ENCODE data around the gene CHRNB4.
"Not testable (repeated sequence)": the region's sequence is repeated elsewhere in the genome, so short reads cannot be mapped to it uniquely, and the experiment has no call there.

Gene CHRNB4, protein sequence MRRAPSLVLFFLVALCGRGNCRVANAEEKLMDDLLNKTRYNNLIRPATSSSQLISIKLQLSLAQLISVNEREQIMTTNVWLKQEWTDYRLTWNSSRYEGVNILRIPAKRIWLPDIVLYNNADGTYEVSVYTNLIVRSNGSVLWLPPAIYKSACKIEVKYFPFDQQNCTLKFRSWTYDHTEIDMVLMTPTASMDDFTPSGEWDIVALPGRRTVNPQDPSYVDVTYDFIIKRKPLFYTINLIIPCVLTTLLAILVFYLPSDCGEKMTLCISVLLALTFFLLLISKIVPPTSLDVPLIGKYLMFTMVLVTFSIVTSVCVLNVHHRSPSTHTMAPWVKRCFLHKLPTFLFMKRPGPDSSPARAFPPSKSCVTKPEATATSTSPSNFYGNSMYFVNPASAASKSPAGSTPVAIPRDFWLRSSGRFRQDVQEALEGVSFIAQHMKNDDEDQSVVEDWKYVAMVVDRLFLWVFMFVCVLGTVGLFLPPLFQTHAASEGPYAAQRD
- 0 reads per million in 2 donors for total RNA-seq

DNA sequence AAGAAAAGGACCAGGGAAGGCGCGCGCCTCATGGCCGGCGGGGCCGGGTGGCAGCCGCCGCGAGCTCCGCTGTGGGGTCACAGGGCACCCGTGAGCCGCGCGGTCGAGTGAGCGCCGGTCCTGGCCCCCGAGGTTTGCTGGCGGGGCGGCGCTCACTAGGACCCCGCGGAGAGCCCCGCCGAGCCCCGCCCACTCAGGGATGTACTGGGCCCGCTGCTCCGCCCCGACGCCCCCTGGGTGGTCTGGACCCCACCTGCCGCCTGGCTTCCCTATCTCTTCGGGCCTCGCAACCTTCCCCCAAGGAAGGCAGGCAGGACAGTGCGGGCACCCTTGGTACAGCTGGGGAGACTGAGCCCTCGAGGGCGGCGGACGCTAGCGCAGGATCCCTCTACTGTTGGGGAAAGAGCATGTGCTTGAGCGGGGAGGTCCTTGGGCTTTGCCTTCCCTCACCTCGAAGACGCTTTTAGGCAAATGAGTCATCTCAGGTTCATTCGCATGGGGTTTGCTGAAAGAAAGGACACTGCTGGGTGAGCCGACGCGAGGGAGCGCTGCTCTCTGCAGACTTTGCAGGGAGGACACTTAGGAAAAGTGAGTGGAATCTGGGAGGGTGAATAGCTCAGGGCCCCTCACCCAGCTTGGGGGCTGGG lies at the start of gene CHRNB4:
Gene CHRNB4 (minus strand): TSS at position 109 of the 647 bp plus-strand sequence. CDS start 77 bp downstream, at position 32.
- DNase-seq, result no peak

DNA sequence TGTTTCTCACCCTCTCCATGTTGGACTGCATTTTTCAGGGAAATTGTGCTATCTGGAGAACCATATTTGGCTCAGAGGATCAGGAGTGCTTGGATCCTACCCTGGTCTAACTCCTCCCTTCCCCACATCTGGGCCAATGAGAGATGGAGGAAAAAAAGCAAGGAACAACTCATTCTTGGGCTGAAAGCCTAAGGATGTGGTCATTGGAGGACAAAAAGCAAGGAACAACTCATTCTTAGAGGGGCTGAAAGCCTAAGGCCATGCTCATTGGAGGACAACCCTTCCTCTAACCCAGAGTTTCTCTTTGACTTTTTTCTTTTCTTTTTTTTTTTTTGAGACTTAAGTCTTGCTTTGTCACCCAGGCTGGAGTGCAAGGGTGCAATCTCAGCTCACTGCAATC lies 48.6 kb upstream of the CHRNB4 start:
- no peak for DNase-seq

DNA sequence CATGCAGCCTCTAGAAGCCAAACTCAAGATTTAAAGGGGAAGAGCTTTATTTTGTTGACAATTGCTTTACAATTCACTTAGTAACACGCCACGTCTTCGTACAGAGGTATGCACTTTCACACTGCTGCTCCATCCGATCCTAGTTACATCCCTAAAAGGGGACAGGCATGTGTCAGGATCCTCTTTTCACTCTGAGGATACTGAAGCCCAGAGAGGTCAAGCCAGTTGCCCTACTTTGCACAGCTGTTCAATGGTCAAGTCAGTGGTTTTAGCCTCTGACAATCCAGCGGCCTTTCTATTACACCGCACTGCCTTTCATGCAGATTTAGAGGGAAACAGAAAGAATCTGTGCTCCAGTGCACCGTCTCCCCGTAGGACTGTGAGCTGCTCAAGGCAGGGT lies 44.9 kb upstream of the CHRNB4 start:
- DNase-seq, result no peak

DNA sequence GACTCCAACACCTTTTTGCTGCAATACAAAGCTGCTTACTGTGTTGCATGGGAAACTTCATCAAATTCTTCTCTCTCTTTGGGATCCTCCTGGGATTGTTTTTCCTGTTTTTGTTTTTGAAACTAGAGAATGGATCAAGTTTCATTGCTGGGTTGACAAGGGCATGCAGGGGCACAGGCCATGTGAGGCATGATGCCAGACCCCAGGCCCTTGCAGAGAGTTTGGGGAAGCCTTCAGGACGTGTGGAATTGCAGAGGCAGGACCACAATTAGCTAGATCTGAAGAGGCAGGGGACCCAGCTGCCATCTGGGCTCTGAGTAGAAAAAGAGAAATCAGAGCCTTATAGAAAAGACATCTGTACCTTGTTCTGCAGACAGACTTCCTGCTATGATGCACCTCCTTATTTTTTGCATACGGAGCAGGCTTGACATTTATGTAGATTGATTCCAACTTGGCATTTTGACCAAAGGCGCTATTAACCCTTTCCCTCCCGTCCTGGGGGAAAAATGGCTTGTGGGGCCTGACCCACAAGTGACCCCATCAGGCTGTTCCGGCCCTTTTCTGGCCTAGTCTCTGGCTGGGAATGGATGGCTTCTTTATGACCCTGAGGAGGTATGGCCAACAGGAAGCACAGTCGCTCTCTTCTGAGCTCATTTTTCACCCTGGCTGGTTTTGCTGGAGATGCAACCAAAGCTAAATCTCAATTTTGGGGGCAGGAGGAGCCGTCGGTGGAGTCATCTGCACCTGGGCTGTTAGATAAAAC lies 44.3 kb upstream of the CHRNB4 start:
- DNase-seq, result no peak

DNA sequence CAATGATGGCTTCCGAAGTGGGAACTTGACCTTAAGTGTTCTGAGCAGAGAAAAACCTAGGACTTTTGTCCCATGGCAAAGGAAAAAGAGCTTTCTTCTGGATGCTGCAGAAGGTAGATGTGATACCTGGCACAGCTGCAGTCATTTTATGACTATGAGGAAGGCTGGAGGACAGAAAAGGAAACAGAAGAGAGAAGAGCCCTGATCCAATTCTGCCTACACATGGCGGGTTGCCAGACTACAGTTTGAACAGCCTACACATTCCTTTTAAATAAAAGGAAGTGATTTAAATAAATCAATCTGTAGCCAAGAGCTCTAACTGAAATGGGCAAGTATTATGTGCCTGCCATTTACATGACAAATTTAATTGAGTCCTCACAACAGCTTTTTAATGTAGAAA lies 43.6 kb upstream of the CHRNB4 start:
- DNase-seq, result no peak

DNA sequence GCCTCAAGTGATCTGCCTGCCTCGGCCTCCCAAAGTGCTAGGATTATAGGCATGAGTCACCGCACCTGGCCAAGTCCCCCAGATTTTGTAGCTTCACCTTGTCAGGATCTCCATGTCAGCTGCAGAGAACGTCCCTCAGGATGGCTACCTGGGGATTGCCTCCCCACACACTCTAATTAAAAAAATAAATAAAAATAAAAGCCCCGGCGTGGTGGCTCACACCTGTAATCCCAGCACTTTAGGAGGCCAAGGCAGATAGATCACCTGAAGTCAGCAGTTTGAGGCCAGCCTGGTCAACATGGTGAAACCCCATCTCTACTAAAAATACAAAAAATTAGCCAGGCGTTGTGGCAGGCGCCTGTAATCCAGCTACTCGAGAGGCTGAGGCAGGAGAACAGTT lies 42.6 kb upstream of the CHRNB4 start:
- not testable (repeated sequence) for DNase-seq

DNA sequence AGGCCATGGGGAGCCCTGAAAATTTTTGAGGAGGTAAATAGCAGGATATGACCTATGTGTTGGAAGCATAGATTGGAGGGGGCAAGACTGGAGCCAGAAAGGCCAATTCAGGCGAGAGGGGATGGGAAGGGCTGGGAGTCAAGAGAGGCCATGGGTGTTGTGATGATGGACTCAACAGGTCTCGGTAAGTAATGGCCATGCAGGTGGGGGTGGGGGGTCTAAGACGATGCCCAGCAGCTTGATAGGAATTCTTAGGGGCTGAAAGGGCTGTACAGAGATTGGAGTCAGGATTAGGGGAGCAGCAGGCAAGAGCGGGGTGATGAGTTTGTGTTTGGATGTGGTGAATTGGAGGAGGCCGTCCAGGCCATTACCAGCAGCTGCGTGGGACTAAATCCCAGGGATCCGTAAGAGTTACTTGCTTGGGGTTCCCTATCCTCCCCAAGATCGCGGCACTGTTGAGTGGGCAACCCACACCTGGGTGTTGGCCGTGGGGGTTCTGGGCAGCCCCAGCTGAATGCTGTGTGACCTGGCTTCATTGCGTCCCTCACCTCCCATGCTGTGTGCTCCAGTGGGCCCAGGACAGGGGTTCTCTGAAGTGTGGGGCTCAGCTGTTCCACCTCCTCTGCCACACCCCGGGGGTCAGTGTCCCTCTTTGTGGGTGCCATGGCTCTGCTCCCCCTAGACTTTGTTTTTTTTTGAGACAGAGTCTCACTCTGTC lies 41.8 kb upstream of the CHRNB4 start:
- DNase-seq, result no peak

DNA sequence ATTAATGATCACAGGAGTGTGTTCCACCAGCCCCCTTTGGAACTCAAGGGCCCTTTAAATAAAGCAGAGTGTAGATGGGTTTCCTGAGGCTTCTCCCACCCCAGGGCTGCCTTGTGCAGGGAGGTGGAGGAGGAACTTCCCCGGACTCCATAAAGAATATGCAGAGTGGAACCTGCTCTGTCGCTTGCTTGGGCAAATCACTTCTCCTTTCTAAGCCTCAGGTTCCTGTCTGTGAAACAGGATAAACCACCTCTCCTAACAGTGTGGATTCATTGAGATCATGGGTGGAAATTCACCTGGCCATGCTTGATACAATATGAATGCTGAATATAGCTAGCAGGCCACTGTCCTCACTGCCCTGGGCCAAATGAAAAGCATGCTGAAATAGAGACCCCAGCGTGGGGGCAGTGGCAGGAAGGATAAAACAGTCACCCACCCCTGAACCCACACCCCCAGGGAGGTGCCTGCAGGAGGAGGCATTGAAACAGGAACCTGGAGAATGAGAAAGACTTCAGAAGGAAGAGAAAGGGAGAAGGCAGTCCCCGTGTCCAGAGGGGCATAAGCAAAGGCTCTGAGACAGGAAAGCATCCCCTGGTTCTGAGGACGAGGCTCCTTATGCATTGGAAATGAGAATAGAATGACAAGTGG lies 41.1 kb upstream of the CHRNB4 start:
- DNase-seq, result no peak

DNA sequence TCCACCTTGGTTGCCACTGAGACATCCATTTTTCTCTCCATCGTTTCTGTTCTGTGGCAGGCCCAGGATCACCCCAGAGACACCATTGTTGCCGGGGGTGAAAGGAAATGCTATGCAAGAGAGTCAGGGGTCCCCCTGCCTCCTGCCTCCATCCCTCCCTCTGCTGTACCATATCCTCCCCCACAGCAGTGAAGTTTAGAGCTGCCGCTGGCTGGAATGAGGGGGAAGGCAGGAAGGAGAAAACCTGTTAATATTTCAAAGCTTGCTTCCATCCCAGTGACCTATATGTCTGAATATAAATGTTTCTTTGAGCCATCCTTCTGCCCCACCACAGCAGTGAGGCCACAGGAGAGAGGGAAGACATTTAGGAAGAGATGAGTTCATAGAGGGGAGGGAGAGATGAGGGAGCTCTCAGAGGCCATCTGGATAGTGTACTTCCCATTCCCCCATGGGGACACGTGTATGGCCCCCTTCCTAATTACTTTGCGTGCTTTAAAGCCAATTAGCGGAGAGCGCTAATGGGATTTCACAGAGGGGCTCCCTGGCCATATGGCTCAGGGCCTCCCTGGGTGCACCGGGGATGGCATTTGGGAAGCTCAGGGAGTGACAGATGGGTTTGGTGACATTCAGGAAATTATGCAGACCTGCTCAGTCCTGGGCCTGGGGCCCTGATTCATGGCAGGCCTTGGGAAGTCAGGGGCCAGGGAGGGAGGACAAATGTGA lies 40.4 kb upstream of the CHRNB4 start:
- no peak for DNase-seq

DNA sequence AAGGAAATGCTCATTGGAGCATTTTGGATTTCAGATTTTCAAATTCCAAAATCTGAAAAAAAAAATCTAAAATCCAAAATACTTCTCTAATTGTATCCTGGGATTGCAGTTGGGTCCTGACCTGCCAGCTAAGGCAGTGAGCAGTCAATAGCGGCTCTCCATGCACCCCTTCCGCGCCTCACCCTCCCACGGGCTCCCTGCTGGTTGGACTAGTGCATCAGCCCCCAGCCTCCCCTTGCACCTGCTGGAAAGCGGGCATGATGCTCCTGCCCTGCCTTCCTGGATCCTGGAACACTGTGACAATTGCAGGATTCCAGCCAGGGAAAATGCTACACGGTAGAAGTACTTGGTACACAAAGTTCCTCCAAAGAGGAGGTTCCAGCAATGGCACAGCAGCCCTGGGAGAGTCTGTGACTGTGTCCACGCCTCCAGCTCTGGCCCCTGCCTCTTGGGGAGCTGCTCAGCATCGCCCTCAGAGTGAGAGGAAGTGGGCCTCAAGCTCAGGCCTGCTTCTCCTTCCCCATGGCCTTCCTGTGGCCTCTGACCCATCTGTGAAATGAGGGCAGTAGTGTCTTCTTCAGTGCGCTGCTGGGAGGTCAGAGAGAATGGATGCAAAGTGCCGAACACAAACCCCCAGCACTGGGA lies 39.5 kb upstream of the CHRNB4 start:
- no peak for DNase-seq

DNA sequence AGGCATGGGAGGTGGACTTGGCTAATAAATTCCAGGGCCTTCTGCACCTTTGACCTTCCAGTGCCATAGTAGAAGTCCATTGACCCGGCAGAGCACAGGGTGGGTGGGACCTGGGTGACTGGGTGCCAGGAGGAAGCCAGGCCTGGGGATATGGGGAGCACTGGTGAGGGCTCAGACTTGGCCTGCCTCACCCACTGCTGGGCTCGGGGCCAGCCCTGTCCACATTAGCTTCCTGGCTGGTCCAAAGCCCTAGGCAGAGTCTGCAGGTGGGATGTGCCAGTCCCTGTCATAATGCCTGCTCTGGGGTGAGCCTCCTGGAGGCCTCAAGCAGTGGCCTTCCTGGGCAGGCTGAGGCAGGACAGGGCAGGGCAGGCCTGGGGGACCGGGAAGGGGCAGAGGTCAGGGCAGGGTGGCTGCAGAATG lies 38.1 kb upstream of the CHRNB4 start:
- DNase-seq, result no peak

DNA sequence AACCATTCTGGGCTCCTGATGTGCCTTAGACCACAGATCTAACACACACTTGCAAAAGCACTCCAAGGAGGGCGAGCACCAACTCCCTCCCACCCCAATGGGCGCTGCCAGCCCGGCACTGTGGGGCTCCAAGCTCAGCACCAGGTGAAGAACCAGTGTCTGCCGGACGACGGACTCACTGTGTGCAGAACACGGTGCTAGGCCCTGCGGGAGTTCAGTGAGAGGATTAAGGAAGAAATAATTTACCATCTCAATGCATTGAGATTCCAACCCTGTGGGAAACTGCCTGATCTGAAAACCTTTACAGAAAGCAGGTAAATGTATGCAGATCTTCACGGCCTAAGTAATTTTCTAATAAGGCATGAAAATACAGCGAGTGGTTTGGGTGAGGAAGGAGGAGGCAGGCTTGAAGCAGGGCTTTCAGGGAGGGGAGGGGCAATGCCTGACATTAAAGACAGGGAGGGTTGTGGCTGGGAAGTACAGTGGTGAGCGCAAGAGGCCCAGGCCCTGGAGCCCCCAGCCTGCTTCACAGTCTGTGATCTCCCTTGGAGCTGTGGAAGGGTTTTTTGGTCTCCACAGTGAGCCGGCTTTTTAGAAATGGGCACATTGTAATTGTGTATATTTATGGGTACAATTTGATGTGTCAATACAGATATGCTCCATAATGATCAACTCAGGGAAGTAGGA lies 35.6 kb upstream of the CHRNB4 start:
- no peak for DNase-seq

DNA sequence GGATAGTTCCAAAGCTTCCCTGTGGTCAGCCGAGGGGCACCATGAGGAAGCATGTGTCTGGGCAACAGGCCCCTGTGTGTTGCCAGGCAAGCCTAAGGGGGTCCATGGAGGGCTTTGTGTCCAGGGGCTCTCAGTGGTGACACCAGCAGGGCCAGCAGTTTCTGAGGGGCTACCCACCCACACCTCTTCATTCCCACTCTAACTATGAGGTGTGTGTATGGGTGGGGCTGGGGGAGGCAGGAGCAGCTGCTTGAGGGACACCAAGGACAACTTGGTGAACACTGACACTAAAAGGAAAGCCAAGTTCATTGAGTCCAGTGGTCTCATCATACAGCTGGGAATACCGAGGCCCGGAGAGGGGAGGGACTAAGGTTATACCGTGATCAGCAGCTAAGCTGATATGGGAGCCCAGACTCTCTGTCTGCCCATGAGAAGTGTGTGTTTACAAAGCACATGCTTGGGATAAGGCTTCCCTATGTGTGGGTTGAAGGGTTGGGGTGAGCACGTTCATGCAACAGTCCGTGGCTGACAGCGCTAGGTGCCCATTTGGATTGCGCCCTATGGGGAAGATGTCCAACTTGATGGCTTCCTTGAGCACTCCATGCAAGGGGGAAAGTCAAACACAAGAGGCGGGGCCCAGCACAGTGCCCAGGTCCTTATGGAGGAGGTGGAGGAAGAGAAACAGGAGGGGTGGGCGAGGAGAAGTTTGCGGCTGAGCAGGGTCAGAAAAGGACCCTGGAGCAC lies 34.8 kb upstream of the CHRNB4 start:
- no peak for DNase-seq

DNA sequence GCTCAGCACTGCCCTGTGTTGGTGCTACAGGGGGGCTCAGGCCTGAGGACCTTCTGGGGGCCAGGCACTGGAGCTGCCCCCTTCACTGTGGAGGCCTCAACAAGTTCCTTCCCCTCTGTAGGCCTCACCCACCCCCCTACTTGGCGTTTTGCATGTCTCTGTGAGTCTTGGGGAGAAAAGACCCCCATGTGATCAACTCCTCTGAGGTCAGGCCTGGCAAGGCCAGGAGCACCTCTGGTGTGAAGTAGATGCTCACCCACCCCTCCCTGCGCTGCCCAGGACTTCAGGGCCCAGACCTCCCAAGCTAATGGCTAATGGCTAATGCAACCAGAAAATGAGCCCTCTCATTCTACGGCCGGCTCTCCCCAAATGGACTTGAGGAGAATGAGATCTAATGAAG lies 34.2 kb upstream of the CHRNB4 start:
- no peak for DNase-seq

DNA sequence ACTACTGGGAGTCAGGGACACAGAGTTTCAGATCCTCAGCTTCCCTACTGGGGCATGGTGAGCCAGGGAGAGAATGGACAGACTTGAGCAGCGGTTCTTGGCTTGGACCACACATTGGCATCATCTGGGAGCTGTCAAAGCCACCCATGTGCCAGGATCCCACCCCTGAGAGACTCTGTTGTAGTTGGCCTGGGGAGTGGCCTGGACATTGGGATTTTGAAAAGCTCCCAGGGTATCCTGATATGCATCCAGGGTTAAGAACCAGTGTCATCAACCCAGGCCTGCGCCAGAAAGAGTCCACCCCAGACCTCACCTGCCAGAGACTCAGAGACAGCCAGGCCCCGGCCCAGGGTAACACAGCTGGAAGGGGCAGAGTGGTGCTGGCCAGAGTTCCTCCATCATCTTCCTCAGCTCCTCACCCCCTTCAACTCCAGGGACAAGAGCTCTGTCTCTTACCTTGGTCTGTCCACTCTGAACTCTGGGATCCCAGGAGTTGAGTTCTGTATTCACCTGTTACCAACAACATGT lies 33.0 kb upstream of the CHRNB4 start:
- DNase-seq, result no peak

DNA sequence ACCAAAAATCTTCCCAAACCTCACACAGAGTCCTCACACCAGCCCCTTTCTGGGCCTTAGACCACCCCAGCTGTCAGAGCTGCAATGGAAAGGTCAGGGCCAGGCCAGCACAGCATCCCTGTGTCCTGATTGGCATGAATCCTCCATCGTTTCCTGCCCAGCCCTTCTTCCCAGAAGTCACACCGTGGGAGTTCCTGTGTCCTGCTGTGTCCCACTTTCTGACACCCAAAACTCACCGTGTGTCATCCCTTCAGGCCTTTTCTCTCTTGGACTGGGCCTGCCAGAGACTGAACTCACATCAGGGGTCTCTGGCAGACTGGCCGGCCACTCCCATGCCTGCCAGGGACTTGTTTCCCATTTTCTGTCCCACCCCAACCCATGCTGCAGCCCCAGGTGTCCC lies 32.5 kb upstream of the CHRNB4 start:
- DNase-seq, result no peak

DNA sequence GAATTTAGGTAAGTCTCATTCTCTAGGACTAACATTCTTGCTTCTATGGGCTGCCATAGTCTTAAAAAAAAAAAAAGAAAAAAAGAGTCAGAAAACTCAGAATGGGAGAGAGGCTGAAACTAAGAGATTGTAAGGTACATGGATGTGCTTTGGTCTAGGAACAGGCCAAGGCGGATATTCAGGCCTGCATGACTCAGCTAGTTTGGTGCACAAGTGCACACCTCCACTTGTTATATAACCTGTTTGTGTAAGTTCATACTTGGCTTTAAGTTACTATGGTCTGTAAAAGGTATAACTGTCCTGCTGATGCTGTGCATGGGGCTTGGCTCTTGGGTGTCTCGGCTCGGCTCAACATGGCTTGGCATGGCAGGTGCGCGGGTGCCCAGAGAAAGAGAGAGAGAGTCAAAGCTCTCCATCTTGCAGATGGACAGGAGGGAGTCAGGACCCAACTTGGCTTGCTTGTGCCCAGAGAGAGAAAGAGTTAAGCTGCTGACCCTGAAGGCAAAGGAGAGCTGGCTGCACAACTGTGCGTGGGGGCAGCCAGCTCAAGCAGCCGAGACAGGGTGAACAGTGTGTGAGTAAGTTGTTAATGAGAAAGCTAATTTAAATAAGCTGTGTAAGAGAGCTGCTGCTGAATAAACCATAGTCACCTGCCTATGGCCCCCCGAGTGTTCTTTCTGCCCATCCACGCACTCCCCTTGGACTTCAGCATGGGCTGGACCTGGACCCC lies 31.4 kb upstream of the CHRNB4 start:
- DNase-seq, result no peak

DNA sequence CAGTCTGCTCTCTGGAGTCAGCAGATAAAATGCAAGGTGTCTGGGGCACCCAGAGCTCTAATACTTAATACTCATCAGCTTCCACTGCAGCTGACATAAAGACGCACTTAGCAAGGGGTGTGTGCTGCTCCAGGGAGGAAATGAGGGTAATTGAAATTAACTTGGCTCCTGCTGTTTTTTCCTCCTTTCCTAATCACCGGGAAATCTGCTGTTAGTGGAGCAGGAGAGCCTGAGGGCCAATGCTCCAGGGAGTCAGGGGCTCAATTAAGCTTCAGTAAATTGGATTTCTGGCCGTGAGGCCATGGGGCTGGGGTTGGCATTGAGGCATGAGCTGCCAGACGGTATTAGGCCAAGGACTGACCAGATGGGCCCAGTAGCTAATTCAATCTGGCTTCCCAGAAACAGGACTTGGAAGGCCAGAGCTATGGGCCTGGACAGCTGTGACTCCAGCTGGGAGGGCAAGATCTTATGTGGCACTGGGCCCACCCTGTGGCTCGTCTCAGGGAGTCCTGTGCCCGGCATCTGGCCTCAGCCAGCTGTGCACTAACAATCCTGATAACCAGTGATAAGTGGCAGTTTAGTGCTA lies 30.7 kb upstream of the CHRNB4 start:
- DNase-seq, result no peak

Data from T-helper 2 cell (primary cell).